Hepatocyte (in vitro differentiated cells): ENCODE measurements around the gene RBM4B. TPM values are rescaled to one million over a fixed set of nuclear protein-coding genes. Genes with fewer than 3 reads are reported as not detected.
A peak's percentile ranks its signal among the peaks of the same experiment; 100 is the strongest.

Experiments
- DNase-seq: peaks from one replicate; pipeline ENCODE4 v3.0.0-alpha.2; 2016; ENCODE audit warnings: low spot score
- H2AFZ ChIP-seq: fragments of 200-600 bp; sonication (generic); 2 replicates; pipeline ENCODE4 v1.6.0; 2016; ENCODE audit warnings: antibody characterized with exemption, mild to moderate bottlenecking
- H3K27ac ChIP-seq: fragments of 200-600 bp; sonication (generic); 2 replicates; pipeline ENCODE4 v1.5.1; 2016; ENCODE audit warnings: mild to moderate bottlenecking
- H3K27me3 ChIP-seq: fragments of 200-600 bp; sonication (generic); 2 replicates; pipeline ENCODE4 v1.6.1; 2016
- H3K36me3 ChIP-seq: fragments of 200-600 bp; sonication (generic); replicated peaks from 2 replicates; pipeline ENCODE4 v1.5.1; 2016; ENCODE audit warnings: low read depth; ENCODE audit not compliant: insufficient read depth
- H3K4me1 ChIP-seq: fragments of 200-600 bp; sonication (generic); 2 replicates; pipeline ENCODE4 v1.5.1; 2016; ENCODE audit warnings: mild to moderate bottlenecking, moderate library complexity; ENCODE audit not compliant: insufficient read depth
- H3K4me2 ChIP-seq: fragments of 200-600 bp; sonication (generic); 2 replicates; pipeline ENCODE4 v1.6.0; 2016
- H3K4me3 ChIP-seq: fragments of 200-600 bp; sonication (generic); 2 replicates; pipeline ENCODE4 v1.5.1; 2016; ENCODE audit warnings: mild to moderate bottlenecking
- H3K79me2 ChIP-seq: fragments of 200-600 bp; sonication (generic); 2 replicates; pipeline ENCODE4 v1.6.0; 2017; ENCODE audit warnings: mild to moderate bottlenecking
- H3K9me2 ChIP-seq: fragments of 200-600 bp; sonication (generic); replicated peaks from 2 replicates; pipeline ENCODE4 v1.6.0; 2017; ENCODE audit warnings: mild to moderate bottlenecking; ENCODE audit not compliant: insufficient read depth
- H3K9me3 ChIP-seq: fragments of 200-600 bp; sonication (generic); 2 replicates; pipeline ENCODE4 v1.5.1; 2016; ENCODE audit warnings: low read depth, mild to moderate bottlenecking
- H4K20me1 ChIP-seq: fragments of 200-600 bp; sonication (generic); 2 replicates; pipeline ENCODE4 v1.6.0; 2016; ENCODE audit warnings: mild to moderate bottlenecking; ENCODE audit not compliant: insufficient read depth, poor library complexity, severe bottlenecking
- CTCF ChIP-seq: fragments of 200-600 bp; sonication (generic); IDR thresholded peaks from 2 replicates; pipeline ENCODE4 v1.5.1; 2016; ENCODE audit warnings: antibody characterized with exemption, mild to moderate bottlenecking; ENCODE audit not compliant: poor library complexity
- EZH2 ChIP-seq: fragments of 200-600 bp; sonication (generic); IDR thresholded peaks from 2 replicates; pipeline ENCODE4 v1.6.1; 2016; ENCODE audit warnings: antibody characterized with exemption, mild to moderate bottlenecking, borderline replicate concordance
- EZH2phosphoT487 ChIP-seq: fragments of 200-600 bp; sonication (generic); IDR thresholded peaks from one replicate; pipeline ENCODE4 v1.6.1; 2018; ENCODE audit warnings: antibody characterized with exemption, mild to moderate bottlenecking, low read depth, moderate library complexity; ENCODE audit not compliant: unreplicated experiment, severe bottlenecking
- WGBS: methylation state at CpG from one replicate; pipeline ENCODE4 v1.1.6; 2016; ENCODE audit warnings: low lambda C conversion rate; ENCODE audit errors: missing lambda C conversion rate; 5-methylcytosine and 5-hydroxymethylcytosine counted together
- polyA plus RNA-seq: library from polyadenylated mRNA; unstranded; fragments of >200 nt; fragmentation: Nextera tagmentation; extraction: Ambion mirVana; gene quantifications from 2 replicates; pipeline ENCODE4 v1.2.1, GENCODE V29; 2016
- total RNA-seq: library from RNA; depleted of rRNA; stranded (reverse); fragments of >200 nt; gene quantifications from 2 replicates; pipeline ENCODE4 v1.2.3, GENCODE V29; 2014

Gene RBM4B
- total and polyA plus RNA-seq, 2 experiments from 2014 or later = 25.7 to 33.4 TPM

GRCh38 chr11:66674964-66675602 lies 2.6 kb downstream of the RBM4B start:
- H2AFZ ChIP-seq = no peak overlapping the region
- H3K4me1 ChIP-seq = peaks cover 24% of the 10 kb centered on the region
- H3K9me2 ChIP-seq = no peaks in the 10 kb centered on the region
- TF ChIP-seq EZH2 = no peak
- no peak for TF ChIP-seq CTCF
- TF ChIP-seq EZH2phosphoT487 = no peak
- peaks cover 3% of the 10 kb centered on the region for H3K36me3 ChIP-seq
- no peaks in the 10 kb centered on the region for H3K9me3 ChIP-seq
- no peak for DNase-seq
- WGBS = 88% methylated on average over 2 of the region's 2 CpGs
- H4K20me1 ChIP-seq = peaks cover 40% of the 10 kb centered on the region
- H3K79me2 ChIP-seq = peaks cover 72% of the 10 kb centered on the region
- H3K4me3 ChIP-seq = no peak overlapping the region
- peak overlapping the region; percentile 95 for H3K4me2 ChIP-seq
- no peak overlapping the region for H3K27ac ChIP-seq
- no peaks in the 10 kb centered on the region for H3K27me3 ChIP-seq

GRCh38 chr11:66670816-66671215 lies 6.9 kb downstream of the RBM4B start:
- Histone ChIP-seq H2AFZ (no peak overlapping the region), H4K20me1 (peaks cover 61% of the 10 kb centered on the region), H3K4me1 (peaks cover 10% of the 10 kb centered on the region), H3K9me2 (no peaks in the 10 kb centered on the region), H3K4me3 (no peak overlapping the region), H3K9me3 (no peaks in the 10 kb centered on the region), H3K27ac (no peak overlapping the region), H3K36me3 (peaks cover 3% of the 10 kb centered on the region), H3K79me2 (peaks cover 100% of the 10 kb centered on the region), H3K4me2 (no peak overlapping the region), H3K27me3 (no peaks in the 10 kb centered on the region)
- TF ChIP-seq EZH2 (no peak), EZH2phosphoT487 (no peak), CTCF (no peak)
- 69% methylated on average over 5 of the region's 5 CpGs for WGBS
- DNase-seq = no peak

GRCh38 chr11:66665369-66665768 lies 12.3 kb downstream of the RBM4B start:
- peaks cover 93% of the 10 kb centered on the region for H3K79me2 ChIP-seq
- DNase-seq = no peak
- no peak overlapping the region for H3K4me2 ChIP-seq
- no peaks in the 10 kb centered on the region for H3K9me2 ChIP-seq
- no peaks in the 10 kb centered on the region for H3K4me1 ChIP-seq
- no peaks in the 10 kb centered on the region for H3K36me3 ChIP-seq
- H3K4me3 ChIP-seq = no peak overlapping the region
- no peak overlapping the region for H2AFZ ChIP-seq
- H3K27ac ChIP-seq = no peak overlapping the region
- TF ChIP-seq EZH2phosphoT487 (no peak), CTCF (no peak), EZH2 (no peak)
- H4K20me1 ChIP-seq = peaks cover 37% of the 10 kb centered on the region
- H3K9me3 ChIP-seq = no peaks in the 10 kb centered on the region
- H3K27me3 ChIP-seq = no peaks in the 10 kb centered on the region
- WGBS = 93% methylated on average over 11 of the region's 11 CpGs
